EH (cell line): Measurements from ENCODE around the gene JAZF1.
A peak's percentile ranks its signal among the peaks of the same experiment; 100 is the strongest.
"Not testable (repeated sequence)": the region's sequence is repeated elsewhere in the genome, so short reads cannot be mapped to it uniquely, and the experiment has no call there.

Experiments
- DNase-seq: peaks from one replicate; pipeline ENCODE4 v3.0.0-alpha.2; 2015; ENCODE audit warnings: low read depth

The JAZF1 gene

GRCh38 chr7:27941522-27941921 lies 239.1 kb downstream of the JAZF1 start:
- no peak for DNase-seq

GRCh38 chr7:27940341-27940740 lies 240.3 kb downstream of the JAZF1 start:
- DNase-seq = no peak

GRCh38 chr7:27939893-27940292 lies 240.7 kb downstream of the JAZF1 start:
- DNase-seq = no peak

GRCh38 chr7:27936768-27937102 lies 243.9 kb downstream of the JAZF1 start:
- peak; percentile 61 for DNase-seq

- DNase-seq = no peak
Measured at GRCh38 chr7:27936047-27936767, 244.4 kb downstream of the JAZF1 start.

GRCh38 chr7:27933671-27934565 lies 246.7 kb downstream of the JAZF1 start:
- DNase-seq = peak; percentile 68

GRCh38 chr7:27930910-27931476 lies 249.6 kb downstream of the JAZF1 start:
- DNase-seq = no peak

- no peak for DNase-seq
Measured at GRCh38 chr7:27929127-27929526, 251.5 kb downstream of the JAZF1 start.

- DNase-seq = no peak
Measured at GRCh38 chr7:27928001-27928400, 252.6 kb downstream of the JAZF1 start.

GRCh38 chr7:27925573-27926201 lies 254.9 kb downstream of the JAZF1 start:
- no peak for DNase-seq

GRCh38 chr7:27923642-27923980 lies 257.0 kb downstream of the JAZF1 start:
- DNase-seq = no peak

- DNase-seq = no peak
Measured at GRCh38 chr7:27922907-27923641, 257.5 kb downstream of the JAZF1 start.

- not testable (repeated sequence) for DNase-seq
Measured at GRCh38 chr7:27922389-27922788, 258.2 kb downstream of the JAZF1 start.

- DNase-seq = peak; percentile 97
Measured at GRCh38 chr7:27921081-27921836, 259.3 kb downstream of the JAZF1 start.

- DNase-seq = no peak
Measured at GRCh38 chr7:27920281-27920946, 260.2 kb downstream of the JAZF1 start.

GRCh38 chr7:27918503-27918902 lies 262.1 kb downstream of the JAZF1 start:
- DNase-seq = no peak

GRCh38 chr7:27917774-27918314 lies 262.8 kb downstream of the JAZF1 start:
- peak; percentile 91 for DNase-seq

- DNase-seq = no peak
Measured at GRCh38 chr7:27917119-27917518, 263.5 kb downstream of the JAZF1 start.

GRCh38 chr7:27916372-27916771 lies 264.2 kb downstream of the JAZF1 start:
- no peak for DNase-seq

- DNase-seq = no peak
Measured at GRCh38 chr7:27914409-27914808, 266.2 kb downstream of the JAZF1 start.
